ENCODE measurements around the gene AKT2.

GRCh38 chr19:40242480-40242879, 42.7 kb downstream of the AKT2 start:
- TF ChIP-seq EZH2 (IDR thresholded peaks at IDR 0.05; ENCODE audit: insufficient read depth, low read length) = no peak
- TF ChIP-seq, protein P1, sequence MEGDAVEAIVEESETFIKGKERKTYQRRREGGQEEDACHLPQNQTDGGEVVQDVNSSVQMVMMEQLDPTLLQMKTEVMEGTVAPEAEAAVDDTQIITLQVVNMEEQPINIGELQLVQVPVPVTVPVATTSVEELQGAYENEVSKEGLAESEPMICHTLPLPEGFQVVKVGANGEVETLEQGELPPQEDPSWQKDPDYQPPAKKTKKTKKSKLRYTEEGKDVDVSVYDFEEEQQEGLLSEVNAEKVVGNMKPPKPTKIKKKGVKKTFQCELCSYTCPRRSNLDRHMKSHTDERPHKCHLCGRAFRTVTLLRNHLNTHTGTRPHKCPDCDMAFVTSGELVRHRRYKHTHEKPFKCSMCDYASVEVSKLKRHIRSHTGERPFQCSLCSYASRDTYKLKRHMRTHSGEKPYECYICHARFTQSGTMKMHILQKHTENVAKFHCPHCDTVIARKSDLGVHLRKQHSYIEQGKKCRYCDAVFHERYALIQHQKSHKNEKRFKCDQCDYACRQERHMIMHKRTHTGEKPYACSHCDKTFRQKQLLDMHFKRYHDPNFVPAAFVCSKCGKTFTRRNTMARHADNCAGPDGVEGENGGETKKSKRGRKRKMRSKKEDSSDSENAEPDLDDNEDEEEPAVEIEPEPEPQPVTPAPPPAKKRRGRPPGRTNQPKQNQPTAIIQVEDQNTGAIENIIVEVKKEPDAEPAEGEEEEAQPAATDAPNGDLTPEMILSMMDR (IDR thresholded peaks at IDR 0.05; ENCODE audit: insufficient read depth, low read depth, low read length) = no peak
